ENCODE measurements around the gene IQSEC1.
"Not testable (repeated sequence)": the region's sequence is repeated elsewhere in the genome, so short reads cannot be mapped to it uniquely, and the experiment has no call there.

The IQSEC1 gene

GRCh38 chr3:12886106-12886679 is 187.0 kb downstream of the IQSEC1 start:
- peaks cover 0 to 4% of the 10 kb centered on the region in 2 donors for H3K4me1 ChIP-seq (ENCODE audit: control insufficient read depth in 1 of 2, insufficient read depth in 2 of 2, low read length in 2 of 2)
- no peak overlapping the region for H3K27ac ChIP-seq (ENCODE audit: low read depth, low read length)
- H3K36me3 ChIP-seq (ENCODE audit: control insufficient read depth in 1 of 2, insufficient read depth in 2 of 2, low read length in 2 of 2): no peaks in the 10 kb centered on the region
- H3K9me3 ChIP-seq (ENCODE audit: control insufficient read depth in 1 of 2, low read length in 2 of 2): no peaks in the 10 kb centered on the region
- no peak overlapping the region for H3K4me3 ChIP-seq (ENCODE audit: low read depth in 1 of 2, low read length in 2 of 2)
- peaks cover 4 to 9% of the 10 kb centered on the region in 2 donors for H3K27me3 ChIP-seq (ENCODE audit: control insufficient read depth in 1 of 2, insufficient read depth in 2 of 2, low read length in 2 of 2)
- H3K9ac ChIP-seq (ENCODE audit: low read depth in 1 of 2, low read length in 2 of 2): no peak overlapping the region

- no peak overlapping the region for H3K27ac ChIP-seq (ENCODE audit: low read depth, low read length)
- H3K27me3 ChIP-seq (ENCODE audit: control insufficient read depth in 1 of 2, insufficient read depth in 2 of 2, low read length in 2 of 2): peaks cover 4 to 9% of the 10 kb centered on the region in 2 donors
- H3K4me1 ChIP-seq (ENCODE audit: control insufficient read depth in 1 of 2, insufficient read depth in 2 of 2, low read length in 2 of 2): peaks cover 0 to 4% of the 10 kb centered on the region in 2 donors
- no peaks in the 10 kb centered on the region for H3K36me3 ChIP-seq (ENCODE audit: control insufficient read depth in 1 of 2, insufficient read depth in 2 of 2, low read length in 2 of 2)
- no peaks in the 10 kb centered on the region for H3K9me3 ChIP-seq (ENCODE audit: control insufficient read depth in 1 of 2, low read length in 2 of 2)
- no peak overlapping the region for H3K4me3 ChIP-seq (ENCODE audit: low read depth in 1 of 2, low read length in 2 of 2)
- H3K9ac ChIP-seq (ENCODE audit: low read depth in 1 of 2, low read length in 2 of 2): no peak overlapping the region
Observed at GRCh38 chr3:12885583-12885930, 187.7 kb downstream of the IQSEC1 start.

- Histone ChIP-seq H3K27ac (ENCODE audit: low read depth, low read length) (no peak overlapping the region), H3K36me3 (ENCODE audit: control insufficient read depth in 1 of 2, insufficient read depth in 2 of 2, low read length in 2 of 2) (no peaks in the 10 kb centered on the region), H3K9me3 (ENCODE audit: control insufficient read depth in 1 of 2, low read length in 2 of 2) (no peaks in the 10 kb centered on the region), H3K4me3 (ENCODE audit: low read depth in 1 of 2, low read length in 2 of 2) (no peak overlapping the region), H3K27me3 (ENCODE audit: control insufficient read depth in 1 of 2, insufficient read depth in 2 of 2, low read length in 2 of 2) (peaks cover 2 to 9% of the 10 kb centered on the region in 2 donors), H3K9ac (ENCODE audit: low read depth in 1 of 2, low read length in 2 of 2) (no peak overlapping the region), H3K4me1 (ENCODE audit: control insufficient read depth in 1 of 2, insufficient read depth in 2 of 2, low read length in 2 of 2) (peaks cover 0 to 4% of the 10 kb centered on the region in 2 donors)
Observed at GRCh38 chr3:12884790-12885582, 188.2 kb downstream of the IQSEC1 start.

- peaks cover 0 to 9% of the 10 kb centered on the region in 2 donors for H3K27me3 ChIP-seq (ENCODE audit: control insufficient read depth in 1 of 2, insufficient read depth in 2 of 2, low read length in 2 of 2)
- no peaks in the 10 kb centered on the region for H3K36me3 ChIP-seq (ENCODE audit: control insufficient read depth in 1 of 2, insufficient read depth in 2 of 2, low read length in 2 of 2)
- no peak overlapping the region for H3K4me3 ChIP-seq (ENCODE audit: low read depth in 1 of 2, low read length in 2 of 2)
- peaks cover 0 to 4% of the 10 kb centered on the region in 2 donors for H3K4me1 ChIP-seq (ENCODE audit: control insufficient read depth in 1 of 2, insufficient read depth in 2 of 2, low read length in 2 of 2)
- no peak overlapping the region for H3K9ac ChIP-seq (ENCODE audit: low read depth in 1 of 2, low read length in 2 of 2)
- H3K9me3 ChIP-seq (ENCODE audit: control insufficient read depth in 1 of 2, low read length in 2 of 2): no peaks in the 10 kb centered on the region
- H3K27ac ChIP-seq (ENCODE audit: low read depth, low read length): no peak overlapping the region
Observed at GRCh38 chr3:12884186-12884680, 189.0 kb downstream of the IQSEC1 start.

GRCh38 chr3:12882336-12883310 is 190.6 kb downstream of the IQSEC1 start:
- Histone ChIP-seq H3K9ac (ENCODE audit: low read depth in 1 of 2, low read length in 2 of 2) (no peak overlapping the region), H3K4me1 (ENCODE audit: control insufficient read depth in 1 of 2, insufficient read depth in 2 of 2, low read length in 2 of 2) (peaks cover 0 to 4% of the 10 kb centered on the region in 2 donors), H3K4me3 (ENCODE audit: low read depth in 1 of 2, low read length in 2 of 2) (no peak overlapping the region), H3K27ac (ENCODE audit: low read depth, low read length) (no peak overlapping the region), H3K9me3 (ENCODE audit: control insufficient read depth in 1 of 2, low read length in 2 of 2) (no peaks in the 10 kb centered on the region), H3K27me3 (ENCODE audit: control insufficient read depth in 1 of 2, insufficient read depth in 2 of 2, low read length in 2 of 2) (peaks cover 0 to 9% of the 10 kb centered on the region in 2 donors), H3K36me3 (ENCODE audit: control insufficient read depth in 1 of 2, insufficient read depth in 2 of 2, low read length in 2 of 2) (no peaks in the 10 kb centered on the region)

GRCh38 chr3:12881858-12882257 is 191.4 kb downstream of the IQSEC1 start:
- H3K27me3 ChIP-seq (ENCODE audit: control insufficient read depth in 1 of 2, insufficient read depth in 2 of 2, low read length in 2 of 2); H3K36me3 ChIP-seq (ENCODE audit: control insufficient read depth in 1 of 2, insufficient read depth in 2 of 2, low read length in 2 of 2); H3K27ac ChIP-seq (ENCODE audit: low read depth, low read length); H3K4me3 ChIP-seq (ENCODE audit: low read depth in 1 of 2, low read length in 2 of 2); H3K9ac ChIP-seq (ENCODE audit: low read depth in 1 of 2, low read length in 2 of 2); H3K4me1 ChIP-seq (ENCODE audit: control insufficient read depth in 1 of 2, insufficient read depth in 2 of 2, low read length in 2 of 2); H3K9me3 ChIP-seq (ENCODE audit: control insufficient read depth in 1 of 2, low read length in 2 of 2): not testable (repeated sequence)

- Histone ChIP-seq H3K36me3 (ENCODE audit: control insufficient read depth in 1 of 2, insufficient read depth in 2 of 2, low read length in 2 of 2) (no peaks in the 10 kb centered on the region), H3K4me3 (ENCODE audit: low read depth in 1 of 2, low read length in 2 of 2) (no peak overlapping the region), H3K4me1 (ENCODE audit: control insufficient read depth in 1 of 2, insufficient read depth in 2 of 2, low read length in 2 of 2) (peaks cover 0 to 6% of the 10 kb centered on the region in 2 donors), H3K27me3 (ENCODE audit: control insufficient read depth in 1 of 2, insufficient read depth in 2 of 2, low read length in 2 of 2) (no peaks in the 10 kb centered on the region), H3K9me3 (ENCODE audit: control insufficient read depth in 1 of 2, low read length in 2 of 2) (no peaks in the 10 kb centered on the region), H3K9ac (ENCODE audit: low read depth in 1 of 2, low read length in 2 of 2) (no peak overlapping the region), H3K27ac (ENCODE audit: low read depth, low read length) (no peak overlapping the region)
Observed at GRCh38 chr3:12879191-12879815, 193.9 kb downstream of the IQSEC1 start.

GRCh38 chr3:12878758-12879157 is 194.5 kb downstream of the IQSEC1 start:
- not testable (repeated sequence) for H3K27me3 ChIP-seq (ENCODE audit: control insufficient read depth in 1 of 2, insufficient read depth in 2 of 2, low read length in 2 of 2); H3K4me3 ChIP-seq (ENCODE audit: low read depth in 1 of 2, low read length in 2 of 2); H3K4me1 ChIP-seq (ENCODE audit: control insufficient read depth in 1 of 2, insufficient read depth in 2 of 2, low read length in 2 of 2); H3K36me3 ChIP-seq (ENCODE audit: control insufficient read depth in 1 of 2, insufficient read depth in 2 of 2, low read length in 2 of 2); H3K9me3 ChIP-seq (ENCODE audit: control insufficient read depth in 1 of 2, low read length in 2 of 2); H3K9ac ChIP-seq (ENCODE audit: low read depth in 1 of 2, low read length in 2 of 2); H3K27ac ChIP-seq (ENCODE audit: low read depth, low read length)

GRCh38 chr3:12878141-12878574 is 195.1 kb downstream of the IQSEC1 start:
- H3K36me3 ChIP-seq (ENCODE audit: control insufficient read depth in 1 of 2, insufficient read depth in 2 of 2, low read length in 2 of 2): no peaks in the 10 kb centered on the region
- no peak overlapping the region for H3K9ac ChIP-seq (ENCODE audit: low read depth in 1 of 2, low read length in 2 of 2)
- no peaks in the 10 kb centered on the region for H3K27me3 ChIP-seq (ENCODE audit: control insufficient read depth in 1 of 2, insufficient read depth in 2 of 2, low read length in 2 of 2)
- peaks cover 0 to 6% of the 10 kb centered on the region in 2 donors for H3K4me1 ChIP-seq (ENCODE audit: control insufficient read depth in 1 of 2, insufficient read depth in 2 of 2, low read length in 2 of 2)
- H3K9me3 ChIP-seq (ENCODE audit: control insufficient read depth in 1 of 2, low read length in 2 of 2): no peaks in the 10 kb centered on the region
- no peak overlapping the region for H3K4me3 ChIP-seq (ENCODE audit: low read depth in 1 of 2, low read length in 2 of 2)
- H3K27ac ChIP-seq (ENCODE audit: low read depth, low read length): no peak overlapping the region
